ENCODE measurements around the gene LMNB1.
A peak's percentile ranks its signal among the peaks of the same experiment; 100 is the strongest.
"Not testable (repeated sequence)": the region's sequence is repeated elsewhere in the genome, so short reads cannot be mapped to it uniquely, and the experiment has no call there.

Gene LMNB1

GRCh38 chr5:126843375-126843774 lies 66.4 kb downstream of the LMNB1 start:
- CTCF ChIA-PET; POLR2A ChIA-PET; H3K4me1 ChIP-seq (ENCODE audit: control insufficient read depth, insufficient read depth, low read length): not testable (repeated sequence)

GRCh38 chr5:126845470-126846070 lies 68.6 kb downstream of the LMNB1 start:
- H3K27ac ChIP-seq (ENCODE audit: extremely low read depth, low read depth, low read length); POLR2A ChIA-PET; H3K9me3 ChIP-seq (ENCODE audit: control insufficient read depth, insufficient read depth, low read depth, low read length); H3K4me3 ChIP-seq (ENCODE audit: low read depth, low read length); H3K36me3 ChIP-seq (ENCODE audit: control insufficient read depth in 2 of 2, insufficient read depth in 1 of 2, low read length in 2 of 2); H3K4me1 ChIP-seq (ENCODE audit: control insufficient read depth, insufficient read depth, low read length): not testable (repeated sequence)
- CTCF ChIA-PET, result interaction anchor here (0.6 kb wide), 1 partner anchor 129 kb away, joined by 5 read pairs; no protein-coding TSS in a partner anchor
- TF ChIP-seq ZNF600 (tag by site-specific recombination; IDR thresholded peaks at IDR 0.05) (peak; percentile 64), ZNF16 (tag by site-specific recombination; IDR thresholded peaks at IDR 0.05; ENCODE audit: low read depth) (0 out of 2 replicates have a peak, but pooled peaks have one; percentile 14)

More at GRCh38 chr5:126843375-126843774, 66.4 kb downstream of the LMNB1 start:
- TF ChIP-seq ZNF600 (tag by site-specific recombination; IDR thresholded peaks at IDR 0.05) (peak; percentile 57; the same call in 1 of the 2 replicates), ZBTB17 (tag by site-specific recombination; IDR thresholded peaks at IDR 0.05) (peak; percentile 47; the same call in 1 of the 2 replicates)
- not testable (repeated sequence) for H3K36me3 ChIP-seq (ENCODE audit: control insufficient read depth in 2 of 2, insufficient read depth in 1 of 2, low read length in 2 of 2); H3K27ac ChIP-seq (ENCODE audit: extremely low read depth, low read depth, low read length); H3K9me3 ChIP-seq (ENCODE audit: control insufficient read depth, insufficient read depth, low read depth, low read length); H3K4me3 ChIP-seq (ENCODE audit: low read depth, low read length)

GRCh38 chr5:126846344-126846743 lies 69.4 kb downstream of the LMNB1 start:
- Histone ChIP-seq H3K4me3 (ENCODE audit: low read depth, low read length) (no peak overlapping the region), H3K27ac (ENCODE audit: extremely low read depth, low read depth, low read length) (no peak overlapping the region), H3K4me1 (ENCODE audit: control insufficient read depth, insufficient read depth, low read length) (peaks cover 9% of the 10 kb centered on the region; the same call in 1 of the 2 replicates), H3K36me3 (ENCODE audit: control insufficient read depth in 2 of 2, insufficient read depth in 1 of 2, low read length in 2 of 2) (no peaks in the 10 kb centered on the region), H3K9me3 (ENCODE audit: control insufficient read depth, insufficient read depth, low read depth, low read length) (no peaks in the 10 kb centered on the region)
- POLR2A ChIA-PET, result no interaction called here
- CTCF ChIA-PET, result interaction anchor here (0.6 kb wide), 1 partner anchor 130 kb away, joined by 5 read pairs; no protein-coding TSS in a partner anchor
- TF ChIP-seq ZNF18 (tag by site-specific recombination; IDR thresholded peaks at IDR 0.05), result no peak
- TF ChIP-seq IKZF3 (tag by site-specific recombination; IDR thresholded peaks at IDR 0.05), result no peak
- no peak for TF ChIP-seq SP3 (tag by site-specific recombination; IDR thresholded peaks at IDR 0.05)
- no peak for TF ChIP-seq ZNF555 (tag by site-specific recombination; conservative IDR thresholded peaks at IDR 0.05)
- TF ChIP-seq GLI2 (tag by site-specific recombination; IDR thresholded peaks at IDR 0.05; ENCODE audit: borderline replicate concordance, low read depth), result no peak
- no peak for TF ChIP-seq GLI4 (tag by site-specific recombination; IDR thresholded peaks at IDR 0.05)
- no peak for TF ChIP-seq ATF2 (tag by site-specific recombination; IDR thresholded peaks at IDR 0.05; ENCODE audit: low read depth)
- no peak for TF ChIP-seq TCF7L2 (IDR thresholded peaks at IDR 0.05; ENCODE audit: borderline replicate concordance, low read depth, low read length)
- no peak for TF ChIP-seq ZNF366 (tag by site-specific recombination; conservative IDR thresholded peaks at IDR 0.05)

- ChIA-PET POLR2A (no interaction called here), CTCF (no interaction called here)
- TF ChIP-seq ZIC2 (tag by site-specific recombination; IDR thresholded peaks at IDR 0.05) (no peak), ZBTB20 (tag by site-specific recombination; IDR thresholded peaks at IDR 0.05) (peak; percentile 30; the same call in 1 of the 2 replicates), ZNF266 (tag by site-specific recombination; IDR thresholded peaks at IDR 0.05; ENCODE audit: low read depth) (no peak), ZFHX2 (tag by site-specific recombination; conservative IDR thresholded peaks at IDR 0.05) (peak; percentile 69), ZNF600 (tag by site-specific recombination; IDR thresholded peaks at IDR 0.05) (0 out of 2 replicates have a peak, but pooled peaks have one; percentile 40), ZBTB48 (tag by site-specific recombination; IDR thresholded peaks at IDR 0.05) (no peak), ZSCAN23 (tag by site-specific recombination; IDR thresholded peaks at IDR 0.05) (no peak), EGR2 (tag by site-specific recombination; IDR thresholded peaks at IDR 0.05; ENCODE audit: low read depth) (peak; percentile 44; the same call in 1 of the 2 replicates), ZFP37 (tag by site-specific recombination; IDR thresholded peaks at IDR 0.05) (no peak)
- no peak overlapping the region for H3K27ac ChIP-seq (ENCODE audit: extremely low read depth, low read depth, low read length)
- peaks cover 9% of the 10 kb centered on the region; the same call in 1 of the 2 replicates for H3K4me1 ChIP-seq (ENCODE audit: control insufficient read depth, insufficient read depth, low read length)
- H3K9me3 ChIP-seq (ENCODE audit: control insufficient read depth, insufficient read depth, low read depth, low read length), result no peaks in the 10 kb centered on the region
- H3K4me3 ChIP-seq (ENCODE audit: low read depth, low read length), result no peak overlapping the region
- no peaks in the 10 kb centered on the region for H3K36me3 ChIP-seq (ENCODE audit: control insufficient read depth in 2 of 2, insufficient read depth in 1 of 2, low read length in 2 of 2)
Observed at GRCh38 chr5:126846744-126847455, 70.0 kb downstream of the LMNB1 start.
